NOMO-1 (cell line): ENCODE data around the gene MYO9A.
A peak's percentile ranks its signal among the peaks of the same experiment; 100 is the strongest.

Source experiments
- DNase-seq, 2 experiments: peaks; one replicate each; lab custom pipeline; 2025; ENCODE audit not compliant: unreplicated experiment in 2 of 2; lab: John Stamatoyannopoulos, UW

Gene MYO9A

GRCh38 chr15:71812966-71813722, 304.8 kb downstream of the MYO9A start:
- no peak for DNase-seq

GRCh38 chr15:71811752-71812735, 305.9 kb downstream of the MYO9A start:
- no peak for DNase-seq

- no peak for DNase-seq
These were observed 306.8 kb downstream of the MYO9A start for GRCh38 chr15:71811036-71811736.

GRCh38 chr15:71810256-71811035, 307.5 kb downstream of the MYO9A start, which contains the start of gene NR2E3:
Gene NR2E3 (plus strand): TSS chr15:71810554. CDS start chr15:71810744, 190 bp downstream.
- DNase-seq = no peak

- no peak for DNase-seq
These were observed 308.6 kb downstream of the MYO9A start for GRCh38 chr15:71809346-71809745.

- no peak for DNase-seq
These were observed 309.5 kb downstream of the MYO9A start for GRCh38 chr15:71808311-71809020.

- DNase-seq = no peak
These were observed 310.3 kb downstream of the MYO9A start for GRCh38 chr15:71807691-71808091.

GRCh38 chr15:71807125-71807629, 310.8 kb downstream of the MYO9A start:
- no peak for DNase-seq

- no peak for DNase-seq
These were observed 311.5 kb downstream of the MYO9A start for GRCh38 chr15:71806452-71806931.

- DNase-seq = no peak
These were observed 313.1 kb downstream of the MYO9A start for GRCh38 chr15:71804695-71805470.

- DNase-seq = no peak
These were observed 313.7 kb downstream of the MYO9A start for GRCh38 chr15:71804226-71804625.

- peak in 1 of 2 experiments; percentile 23 for DNase-seq
These were observed 315.2 kb downstream of the MYO9A start for GRCh38 chr15:71802770-71803169.

GRCh38 chr15:71801935-71802655, 315.9 kb downstream of the MYO9A start:
- no peak for DNase-seq

GRCh38 chr15:71800835-71801745, 316.9 kb downstream of the MYO9A start:
- peak; percentile 36 to 39 for DNase-seq

GRCh38 chr15:71800190-71800589, 317.8 kb downstream of the MYO9A start:
- no peak for DNase-seq

GRCh38 chr15:71798641-71799040, 319.3 kb downstream of the MYO9A start:
- no peak for DNase-seq

GRCh38 chr15:71792521-71792920, 325.4 kb downstream of the MYO9A start:
- no peak for DNase-seq
